ENCODE measurements around the gene FBXO42. TPM values are rescaled to one million over a fixed set of nuclear protein-coding genes. Genes with fewer than 3 reads are reported as not detected.

FBXO42 gene
- total and polyA plus RNA-seq, 2 of the 8 experiments (the other 6 are each of a cell fraction or from before 2014, with no cell fraction given) = 15.1 to 17.0 TPM

GRCh38 chr1:16235347-16235746 is 116.9 kb downstream of the FBXO42 start (continued):
- TF ChIP-seq MAX (IDR thresholded peaks at IDR 0.05) (no peak), YY1 (IDR thresholded peaks at IDR 0.05; ENCODE audit: low read depth, low read length) (no peak), SUZ12 (IDR thresholded peaks at IDR 0.05; ENCODE audit: low read length) (no peak), PHF8 (conservative IDR thresholded peaks at IDR 0.05; ENCODE audit: low read depth, low read length) (no peak), GTF2F1 (IDR thresholded peaks at IDR 0.05; ENCODE audit: borderline replicate concordance, low read depth, low read length) (no peak), RNF2 (IDR thresholded peaks at IDR 0.05; ENCODE audit: borderline replicate concordance, low read depth, low read length, missing control alignments, poor library complexity, severe bottlenecking) (no peak), CHD7 (IDR thresholded peaks at IDR 0.05; ENCODE audit: insufficient replicate concordance, low read length) (no peak)
